GM12872 (cell line): ENCODE measurements around the gene PLAAT3.

Experiments used
- CTCF ChIP-seq: IDR thresholded peaks from 3 replicates; pipeline ENCODE4 v1.5.1; 2011; ENCODE audit warnings: low read depth, mild to moderate bottlenecking, low read length, moderate library complexity; ENCODE audit not compliant: insufficient read depth

The PLAAT3 gene

GRCh38 chr11:63590024-63590788 is 24.0 kb downstream of the PLAAT3 start:
- TF ChIP-seq CTCF = no peak

GRCh38 chr11:63589000-63589399 is 25.2 kb downstream of the PLAAT3 start:
- TF ChIP-seq CTCF = no peak

GRCh38 chr11:63586451-63587166 is 27.6 kb downstream of the PLAAT3 start:
- TF ChIP-seq CTCF = no peak

- no peak for TF ChIP-seq CTCF
These were observed 30.9 kb downstream of the PLAAT3 start for GRCh38 chr11:63583357-63583677.

- no peak for TF ChIP-seq CTCF
These were observed 39.2 kb downstream of the PLAAT3 start for GRCh38 chr11:63574856-63575602.

GRCh38 chr11:63573881-63574855 is 40.1 kb downstream of the PLAAT3 start:
- no peak for TF ChIP-seq CTCF
